Progenitor cell of endocrine pancreas (in vitro differentiated cells): ENCODE results near the gene CDH6. TPM values are rescaled to one million over a fixed set of nuclear protein-coding genes. Genes with fewer than 3 reads are reported as not detected.
A peak's percentile ranks its signal among the peaks of the same experiment; 100 is the strongest.

Experiments used
- DNase-seq: peaks from one replicate; pipeline ENCODE4 v3.0.0; 2021; ENCODE audit warnings: low spot score; ENCODE audit not compliant: unreplicated experiment
- H3K27ac Mint-ChIP-seq: 2 replicates; pipeline ENCODE4 v1.8.0; 2021; ENCODE audit warnings: mild to moderate bottlenecking, moderate library complexity, mixed read lengths
- H3K27me3 Mint-ChIP-seq: 2 replicates; pipeline ENCODE4 v1.8.0; 2021; ENCODE audit warnings: mixed read lengths
- H3K36me3 Mint-ChIP-seq: 2 replicates; pipeline ENCODE4 v1.8.0; 2022; ENCODE audit warnings: mixed read lengths; ENCODE audit not compliant: insufficient read depth
- H3K4me1 Mint-ChIP-seq: 2 replicates; pipeline ENCODE4 v1.8.0; 2021; ENCODE audit warnings: low read depth, mixed read lengths
- H3K4me3 Mint-ChIP-seq: 2 replicates; pipeline ENCODE4 v1.8.0; 2021; ENCODE audit warnings: low read depth, mild to moderate bottlenecking, moderate library complexity, mixed read lengths
- H3K9me3 Mint-ChIP-seq: 2 replicates; pipeline ENCODE4 v1.8.0; 2021; ENCODE audit warnings: low read depth, mixed read lengths
- CTCF ChIP-seq: fragments of 200-600 bp; sonication (generic); IDR thresholded peaks from one replicate; pipeline ENCODE4 v1.5.0; 2021; ENCODE audit warnings: antibody characterized with exemption, mild to moderate bottlenecking; ENCODE audit not compliant: unreplicated experiment
- total RNA-seq: library from RNA; stranded (reverse); gene quantifications from 2 replicates; pipeline ENCODE4 v1.2.1, GENCODE V29; 2021

The CDH6 gene
- total RNA-seq, 1 donor from 2014 or later, result 132 TPM

DNA sequence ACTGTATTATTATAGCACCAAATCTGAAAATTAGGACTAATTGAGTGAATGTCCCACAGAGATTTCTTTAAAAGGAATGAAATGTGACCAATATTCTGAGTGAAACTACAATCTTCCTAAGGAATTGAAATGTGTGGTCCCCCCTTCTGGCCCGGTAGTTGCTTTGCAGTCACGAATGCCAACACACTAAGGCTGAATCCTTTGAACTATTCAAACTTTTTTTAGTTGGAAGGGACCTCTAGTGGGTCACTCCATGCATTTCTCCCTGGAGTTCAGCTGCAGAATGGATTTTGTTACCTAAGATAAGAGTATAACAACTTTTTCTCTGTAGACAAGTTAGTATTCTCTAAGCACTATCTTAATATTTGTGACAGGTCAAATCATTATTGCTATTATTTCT is 2.8 kb downstream of the CDH6 start:
- peak overlapping the region; percentile 95 for H3K4me3 Mint-ChIP-seq
- no peak for DNase-seq
- peak; percentile 51 for TF ChIP-seq CTCF
- H3K4me1 Mint-ChIP-seq, result peaks cover 41% of the 10 kb centered on the region
- H3K36me3 Mint-ChIP-seq, result no peaks in the 10 kb centered on the region
- H3K27ac Mint-ChIP-seq, result peak overlapping the region; percentile 35
- H3K27me3 Mint-ChIP-seq, result no peaks in the 10 kb centered on the region
- H3K9me3 Mint-ChIP-seq, result no peaks in the 10 kb centered on the region

DNA sequence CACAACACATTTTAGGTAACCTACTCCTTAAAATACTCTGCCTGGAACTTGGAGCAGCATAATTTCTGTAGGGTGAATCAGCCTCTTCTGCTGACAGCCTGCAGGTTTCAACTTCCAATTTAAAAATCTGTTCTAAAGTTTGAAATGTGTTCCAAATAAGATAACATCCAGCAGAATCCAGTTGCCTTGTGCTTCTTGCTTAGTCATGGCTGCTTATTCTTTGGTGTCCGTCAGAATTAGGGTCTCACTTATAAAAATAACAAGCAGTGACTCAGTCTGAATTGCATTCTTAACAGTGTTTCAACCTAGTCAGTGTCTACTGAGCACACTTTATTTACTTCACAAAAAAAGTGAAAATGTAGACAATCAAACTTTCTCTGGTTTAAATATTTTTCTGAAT is 3.7 kb downstream of the CDH6 start:
- no peak for TF ChIP-seq CTCF
- DNase-seq, result no peak
- H3K4me1 Mint-ChIP-seq, result peaks cover 40% of the 10 kb centered on the region
- H3K27me3 Mint-ChIP-seq, result no peaks in the 10 kb centered on the region
- peak overlapping the region; percentile 95 for H3K4me3 Mint-ChIP-seq
- peak overlapping the region; percentile 22 for H3K27ac Mint-ChIP-seq
- H3K36me3 Mint-ChIP-seq, result peaks cover 1% of the 10 kb centered on the region
- no peaks in the 10 kb centered on the region for H3K9me3 Mint-ChIP-seq

DNA sequence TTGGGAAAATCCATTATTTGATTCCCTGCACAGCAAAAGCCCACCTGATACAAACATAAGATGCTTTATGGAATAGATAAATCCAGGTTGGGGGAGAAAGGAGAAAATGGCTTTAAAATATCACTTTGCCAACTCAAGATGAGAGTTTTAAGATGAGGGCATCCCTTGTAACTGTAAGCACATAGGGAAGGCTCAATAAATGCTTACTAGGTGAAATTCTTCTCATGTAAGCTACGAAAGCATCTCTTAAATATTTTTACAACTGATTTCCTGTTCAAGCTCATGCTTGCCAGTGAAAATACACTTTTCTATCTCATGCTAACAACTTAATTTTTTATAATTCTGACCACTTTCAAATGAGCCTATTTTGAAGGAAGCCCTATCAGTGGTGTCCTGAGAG is 11.5 kb downstream of the CDH6 start:
- Mint-ChIP-seq H3K4me1 (peaks cover 19% of the 10 kb centered on the region), H3K36me3 (peaks cover 22% of the 10 kb centered on the region), H3K27me3 (no peaks in the 10 kb centered on the region), H3K27ac (no peak overlapping the region), H3K4me3 (no peak overlapping the region), H3K9me3 (no peaks in the 10 kb centered on the region)
- no peak for TF ChIP-seq CTCF
- no peak for DNase-seq

GRCh38 chr5:31208043-31208442 is 14.6 kb downstream of the CDH6 start:
- peaks cover 36% of the 10 kb centered on the region for H3K4me1 Mint-ChIP-seq
- DNase-seq, result no peak
- no peak overlapping the region for H3K4me3 Mint-ChIP-seq
- no peaks in the 10 kb centered on the region for H3K9me3 Mint-ChIP-seq
- TF ChIP-seq CTCF, result no peak
- H3K36me3 Mint-ChIP-seq, result peaks cover 18% of the 10 kb centered on the region
- no peaks in the 10 kb centered on the region for H3K27me3 Mint-ChIP-seq
- no peak overlapping the region for H3K27ac Mint-ChIP-seq

DNA sequence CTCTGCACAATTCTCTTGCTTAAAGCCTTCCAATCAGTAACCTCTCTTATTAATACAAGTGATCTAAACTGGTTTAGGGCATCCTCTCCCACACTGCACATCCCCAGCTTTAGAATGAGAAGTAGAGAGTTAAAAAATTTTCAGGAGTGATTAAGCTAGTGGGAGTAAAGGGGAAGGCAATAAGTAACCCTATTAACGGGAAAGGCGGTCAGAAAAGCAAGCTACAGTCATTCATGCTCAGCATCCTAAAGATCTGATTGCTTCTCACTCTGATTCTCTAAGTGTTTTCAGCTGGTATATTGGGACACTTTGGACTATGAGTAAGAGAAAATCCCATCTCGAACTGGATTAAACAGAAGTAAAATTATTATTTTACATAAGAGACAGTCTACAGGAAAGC is 15.8 kb downstream of the CDH6 start:
- no peak for DNase-seq
- H3K27me3 Mint-ChIP-seq, result no peaks in the 10 kb centered on the region
- no peaks in the 10 kb centered on the region for H3K9me3 Mint-ChIP-seq
- H3K4me3 Mint-ChIP-seq, result no peak overlapping the region
- TF ChIP-seq CTCF, result no peak
- H3K36me3 Mint-ChIP-seq, result peaks cover 18% of the 10 kb centered on the region
- peaks cover 49% of the 10 kb centered on the region for H3K4me1 Mint-ChIP-seq
- H3K27ac Mint-ChIP-seq, result no peak overlapping the region

DNA sequence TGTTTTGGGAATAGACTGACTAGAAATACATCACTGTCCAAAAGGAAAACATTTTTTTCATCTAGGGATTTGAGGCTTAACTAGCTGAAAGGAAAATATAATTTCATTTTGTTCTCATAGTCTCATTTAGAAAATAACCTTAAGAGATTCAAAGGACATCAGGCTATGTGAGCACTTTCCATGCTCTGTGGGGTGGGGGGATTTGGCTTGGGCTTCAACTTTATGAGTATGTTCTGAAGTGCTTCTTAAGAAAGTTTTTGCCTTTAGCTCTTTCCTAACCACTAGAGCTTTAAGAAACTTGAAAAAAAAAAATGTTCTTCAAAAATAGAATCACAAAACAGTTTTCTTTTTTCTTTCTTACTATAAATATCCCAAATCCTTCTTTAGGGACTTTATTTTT is 17.6 kb downstream of the CDH6 start:
- no peak for DNase-seq
- Mint-ChIP-seq H3K4me1 (peaks cover 51% of the 10 kb centered on the region), H3K27ac (no peak overlapping the region), H3K36me3 (peaks cover 12% of the 10 kb centered on the region), H3K4me3 (no peak overlapping the region), H3K9me3 (no peaks in the 10 kb centered on the region), H3K27me3 (no peaks in the 10 kb centered on the region)
- TF ChIP-seq CTCF, result no peak
